Measurements from ENCODE around the gene LRRC4B. TPM values are rescaled to one million over a fixed set of nuclear protein-coding genes. Genes with fewer than 3 reads are reported as not detected.

The LRRC4B gene
- total RNA-seq, 1 experiment from 2014 or later: 3.8 TPM

- peaks cover 18 to 31% of the 10 kb centered on the region in 2 experiments for H3K4me1 Mint-ChIP-seq
- no CpG with 5 or more reads among the region's 4 CpGs for WGBS (ENCODE audit: extremely low coverage, insufficient read length, low lambda C conversion rate)
- no peaks in the 10 kb centered on the region; a peak in 1 of 7 replicates for H3K36me3 Mint-ChIP-seq (ENCODE audit: insufficient read depth in 1 of 3, low read depth in 3 of 3)
Measured at GRCh38 chr19:50558039-50558438, 10.2 kb downstream of the LRRC4B start.

More at GRCh38 chr19:50558039-50558438, 10.2 kb downstream of the LRRC4B start:
- Histone ChIP-seq H3K79me2 (ENCODE audit: insufficient read depth, low read length) (no peaks in the 10 kb centered on the region), H2BK12ac (ENCODE audit: insufficient read length, low read depth, low read length) (no peak overlapping the region), H3K4ac (ENCODE audit: low read depth, low read length) (no peak overlapping the region), H4K5ac (ENCODE audit: insufficient read length, low read depth, low read length) (no peak overlapping the region), H4K8ac (replicated peaks; ENCODE audit: insufficient read length, low read depth, low read length) (no peak overlapping the region), H2AFZ (ENCODE audit: low read length) (no peak overlapping the region), H3K18ac (ENCODE audit: insufficient read length, low read depth, low read length) (no peak overlapping the region), H3T11ph (ENCODE audit: low read length) (no peak overlapping the region), H3K14ac (ENCODE audit: insufficient read depth, low read length) (no peak overlapping the region), H2BK120ac (ENCODE audit: low read depth, low read length, poor library complexity, severe bottlenecking) (no peak overlapping the region), H2BK20ac (ENCODE audit: low read depth, low read length, poor library complexity, severe bottlenecking) (no peak overlapping the region), H3K4me1 (ENCODE audit: insufficient read depth, low read length) (no peaks in the 10 kb centered on the region), H2AK5ac (ENCODE audit: insufficient read length, low read length) (no peak overlapping the region), H3K79me1 (ENCODE audit: insufficient read depth, low read depth, low read length, poor library complexity, severe bottlenecking) (no peaks in the 10 kb centered on the region), H3K23ac (ENCODE audit: insufficient read length, low read depth, low read length) (no peak overlapping the region), H2BK5ac (ENCODE audit: insufficient read length, low read length) (no peak overlapping the region), H3K4me2 (ENCODE audit: insufficient read depth, insufficient read length, low read length) (no peak overlapping the region), H3K9me3 (ENCODE audit: control insufficient read depth, low read depth, low read length) (no peaks in the 10 kb centered on the region), H4K91ac (ENCODE audit: insufficient read length, low read depth, low read length) (no peak overlapping the region), H4K20me1 (ENCODE audit: control insufficient read depth, insufficient read depth, insufficient read length) (no peaks in the 10 kb centered on the region), H3K27me3 (ENCODE audit: insufficient read depth, low read length) (no peaks in the 10 kb centered on the region; the same call in 1 of the 2 replicates), H2BK15ac (ENCODE audit: low read depth, low read length) (no peak overlapping the region), H3K27ac (ENCODE audit: insufficient read length, low read depth, low read length) (no peak overlapping the region), H3K23me2 (ENCODE audit: insufficient read length, low read depth, low read length, poor library complexity, severe bottlenecking) (peaks cover 18% of the 10 kb centered on the region), H3K9ac (ENCODE audit: extremely low read depth, insufficient read length, low read length) (no peak overlapping the region), H3K56ac (ENCODE audit: insufficient read length, low read depth, low read length) (no peak overlapping the region)
- Mint-ChIP-seq H3K9me3 (no peaks in the 10 kb centered on the region), H3K27me3 (ENCODE audit: low read depth) (peaks cover 89% of the 10 kb centered on the region), H3K27ac (peak overlapping the region in 1 of 3 experiments; percentile 80; a peak in 1 of 7 replicates), H3K4me3 (peak overlapping the region in 1 of 2 experiments; percentile 50; a peak in 2 of 5 replicates)
- no peak for DNase-seq
- no peak for TF ChIP-seq CTCF (conservative IDR thresholded peaks at IDR 0.05)
